ENCODE results near the gene HOXB2.

The HOXB2 gene

DNA sequence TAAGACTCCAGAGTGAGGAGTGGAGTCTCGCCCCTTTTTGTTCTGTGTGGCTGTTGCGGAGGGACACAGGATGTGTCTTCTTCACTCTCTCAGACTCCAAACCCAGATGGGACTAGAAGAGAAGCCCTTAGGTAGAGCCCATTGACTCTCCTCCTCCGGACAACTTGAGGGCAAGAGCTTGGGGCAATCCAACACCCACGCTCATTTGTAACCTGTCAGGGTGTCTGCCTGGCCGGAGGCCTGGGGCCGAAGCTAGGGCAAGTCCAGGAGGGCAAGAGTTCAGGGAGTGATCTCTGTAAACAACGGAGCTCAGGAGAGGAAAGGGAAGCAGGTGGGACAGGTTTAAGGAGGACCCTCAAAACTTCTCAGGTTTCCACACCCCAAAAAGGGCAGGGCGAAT lies 12.6 kb downstream of the HOXB2 start:
- Mint-ChIP-seq H3K4me1 (ENCODE audit: low read depth) (peaks cover 2% of the 10 kb centered on the region), H3K9me3 (ENCODE audit: low read depth) (no peaks in the 10 kb centered on the region), H3K4me3 (no peak overlapping the region), H3K36me3 (no peaks in the 10 kb centered on the region), H3K27ac (no peak overlapping the region), H3K27me3 (no peaks in the 10 kb centered on the region)

DNA sequence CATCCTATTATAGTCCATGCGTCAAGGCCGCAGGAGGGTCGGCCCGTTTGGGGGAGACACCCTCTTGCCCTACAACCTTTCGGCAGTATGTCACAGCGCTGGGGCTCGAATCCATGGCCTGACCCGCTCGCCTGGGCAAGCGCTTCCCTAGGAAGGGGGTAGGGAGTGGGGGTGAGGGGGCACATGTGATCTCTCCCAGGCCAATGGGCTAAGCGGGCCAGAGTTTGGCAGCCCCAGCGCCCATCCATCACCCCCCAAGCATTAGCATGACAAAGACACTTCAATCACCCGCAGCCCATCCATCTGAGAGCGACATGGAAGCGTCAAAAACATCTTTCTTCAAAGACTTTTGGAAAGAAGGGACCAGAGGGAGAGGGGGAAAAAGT lies 14.0 kb downstream of the HOXB2 start, which contains the start of gene HOXB1:
HOXB1 (minus strand) TSS at position 125 of the 386 bp plus-strand sequence; CDS start at position 18, 107 bp downstream.
- Mint-ChIP-seq H3K27me3 (peaks cover 6% of the 10 kb centered on the region), H3K36me3 (no peaks in the 10 kb centered on the region), H3K27ac (no peak within 1 kb of the TSS), H3K4me3 (no peak within 1 kb of the TSS), H3K4me1 (ENCODE audit: low read depth) (peaks cover 6% of the 10 kb centered on the region), H3K9me3 (ENCODE audit: low read depth) (no peaks in the 10 kb centered on the region)

DNA sequence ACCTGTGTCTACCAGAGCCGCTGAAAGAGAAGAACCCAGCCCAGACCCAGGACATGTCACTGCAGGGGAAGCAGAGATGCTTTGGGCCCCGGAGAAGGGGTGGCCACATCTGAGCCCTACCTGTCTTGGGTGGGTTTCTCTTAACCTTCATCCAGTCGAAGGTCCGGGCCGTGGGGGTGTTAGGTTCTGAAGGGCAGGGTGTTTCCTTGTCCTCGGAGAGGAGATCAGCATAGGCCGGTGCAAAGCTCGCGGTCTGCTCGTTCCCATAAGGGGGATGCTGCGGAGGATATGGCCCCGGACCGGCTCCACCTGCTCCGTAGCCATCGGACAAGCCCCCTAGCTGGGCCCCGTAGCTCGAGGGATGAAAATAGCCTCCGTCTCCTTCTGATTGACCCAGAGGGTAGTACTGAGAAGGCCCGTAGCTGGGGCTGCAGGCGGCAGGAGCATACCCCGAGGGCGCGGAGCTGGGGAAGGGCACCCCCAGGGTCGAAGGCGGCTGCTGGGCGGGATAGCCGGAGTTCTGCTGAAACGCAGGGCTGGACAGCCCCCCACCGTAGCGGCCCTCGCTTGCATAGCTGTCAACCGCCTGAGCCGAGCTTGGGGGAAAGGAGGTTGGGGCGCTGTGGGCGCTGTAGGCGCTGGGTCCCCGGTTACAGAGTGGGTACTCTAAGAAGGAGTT lies 14.6 kb downstream of the HOXB2 start:
- no peak overlapping the region for H3K4me3 Mint-ChIP-seq
- no peaks in the 10 kb centered on the region for H3K36me3 Mint-ChIP-seq
- no peak overlapping the region for H3K27ac Mint-ChIP-seq
- H3K9me3 Mint-ChIP-seq (ENCODE audit: low read depth) = no peaks in the 10 kb centered on the region
- peaks cover 6% of the 10 kb centered on the region for H3K4me1 Mint-ChIP-seq (ENCODE audit: low read depth)
- H3K27me3 Mint-ChIP-seq = peaks cover 8% of the 10 kb centered on the region

DNA sequence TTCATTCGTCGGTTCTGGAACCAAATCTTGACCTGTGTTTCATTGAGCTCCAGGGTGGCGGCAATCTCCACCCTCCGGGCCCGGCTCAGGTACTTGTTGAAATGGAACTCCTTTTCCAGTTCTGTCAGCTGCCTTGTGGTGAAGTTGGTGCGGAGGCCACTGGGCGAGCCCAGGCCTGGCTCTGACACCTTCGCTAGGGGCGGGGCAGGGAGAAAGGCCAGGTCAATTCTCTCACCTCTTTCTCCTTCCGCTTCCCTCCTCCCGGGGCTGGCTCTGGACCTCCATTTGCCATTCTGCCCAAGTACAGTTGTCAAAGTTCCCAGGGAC lies 15.3 kb downstream of the HOXB2 start:
- H3K27me3 Mint-ChIP-seq = peaks cover 11% of the 10 kb centered on the region
- peaks cover 6% of the 10 kb centered on the region for H3K4me1 Mint-ChIP-seq (ENCODE audit: low read depth)
- H3K9me3 Mint-ChIP-seq (ENCODE audit: low read depth) = no peaks in the 10 kb centered on the region
- no peak overlapping the region for H3K4me3 Mint-ChIP-seq
- no peaks in the 10 kb centered on the region for H3K36me3 Mint-ChIP-seq
- H3K27ac Mint-ChIP-seq = no peak overlapping the region

DNA sequence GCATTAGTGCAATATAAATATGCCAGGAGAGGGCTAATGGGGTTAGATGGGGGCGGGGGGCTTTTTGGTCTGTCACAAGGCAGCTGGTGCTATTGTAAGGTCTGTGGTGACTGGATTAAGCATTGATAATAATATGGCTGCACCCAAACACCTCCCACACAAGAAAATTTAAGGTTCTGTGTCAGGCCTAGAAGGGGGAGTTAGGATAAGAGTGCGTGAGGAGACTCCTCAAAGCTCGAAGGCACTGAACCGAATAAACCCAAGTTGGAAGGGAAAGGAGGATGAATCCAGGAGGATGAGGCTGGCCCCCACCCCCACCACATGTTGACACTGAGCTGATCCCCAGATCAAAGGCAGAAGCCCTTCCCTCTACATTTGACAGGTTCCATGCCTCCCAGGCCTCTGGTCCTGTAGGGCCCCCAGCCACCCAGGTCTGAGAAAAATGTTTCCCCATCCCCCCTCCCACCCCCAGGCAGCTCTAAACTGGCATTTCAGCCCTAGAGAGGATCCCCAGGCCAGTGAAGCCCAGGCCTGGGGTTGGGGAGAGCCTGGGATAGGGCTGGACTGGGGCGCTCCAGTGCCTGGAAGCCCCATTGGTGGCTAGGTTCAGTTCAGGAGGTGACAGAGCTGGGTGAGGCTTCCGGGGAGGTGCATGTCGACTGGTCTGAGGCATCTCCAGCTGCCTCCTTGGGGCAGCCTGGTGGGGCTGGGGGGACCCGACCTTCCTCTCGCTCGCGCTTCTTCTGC lies 15.8 kb downstream of the HOXB2 start:
- Mint-ChIP-seq H3K36me3 (no peaks in the 10 kb centered on the region), H3K4me3 (no peak overlapping the region), H3K27me3 (peaks cover 13% of the 10 kb centered on the region)

DNA sequence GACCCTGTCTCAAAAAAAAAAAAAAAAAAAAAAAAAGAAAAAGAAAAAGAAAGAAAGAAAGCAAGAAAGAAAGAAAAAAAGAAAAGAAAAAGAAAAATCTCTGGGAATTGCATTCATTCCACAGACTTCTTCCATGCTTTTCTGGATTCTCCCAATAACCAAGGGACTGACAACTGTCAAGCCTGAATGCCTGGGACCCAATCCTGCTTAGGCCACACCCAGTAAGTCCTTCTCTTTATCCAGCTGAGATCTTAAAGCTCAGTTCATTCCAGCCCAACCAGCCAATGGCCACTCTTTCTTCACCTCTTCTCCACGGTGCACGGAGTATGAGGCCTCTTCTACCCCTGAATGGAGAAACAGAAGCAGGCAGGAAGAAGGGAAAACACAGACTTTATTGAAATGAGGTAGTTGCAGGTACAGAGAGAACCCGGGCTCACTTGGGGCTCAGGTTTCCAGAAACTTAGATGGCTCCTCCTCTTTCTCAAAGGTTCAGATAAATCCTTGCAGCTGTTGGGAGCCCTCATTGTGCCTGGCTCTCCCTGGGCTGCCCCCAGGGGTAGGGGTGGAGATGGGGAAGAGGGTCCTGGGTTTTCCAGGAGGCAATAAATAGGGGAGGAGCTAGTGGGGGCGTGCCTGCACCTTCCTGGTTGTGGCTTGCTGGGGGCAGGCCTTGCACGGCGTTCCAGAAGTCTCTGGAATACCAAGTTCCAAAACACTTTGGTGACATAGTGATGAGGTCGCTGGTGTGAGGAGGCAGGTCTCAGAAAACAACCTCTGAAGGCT lies 16.6 kb downstream of the HOXB2 start:
- H3K27ac Mint-ChIP-seq = no peak overlapping the region
- H3K27me3 Mint-ChIP-seq = peaks cover 17% of the 10 kb centered on the region
- peaks cover 6% of the 10 kb centered on the region for H3K4me1 Mint-ChIP-seq (ENCODE audit: low read depth)
- no peaks in the 10 kb centered on the region for H3K36me3 Mint-ChIP-seq
- no peak overlapping the region for H3K4me3 Mint-ChIP-seq
- H3K9me3 Mint-ChIP-seq (ENCODE audit: low read depth) = no peaks in the 10 kb centered on the region

More for the DNA sequence above, 15.8 kb downstream of the HOXB2 start:
- Mint-ChIP-seq H3K27ac (no peak overlapping the region), H3K9me3 (ENCODE audit: low read depth) (no peaks in the 10 kb centered on the region), H3K4me1 (ENCODE audit: low read depth) (peaks cover 6% of the 10 kb centered on the region)

DNA sequence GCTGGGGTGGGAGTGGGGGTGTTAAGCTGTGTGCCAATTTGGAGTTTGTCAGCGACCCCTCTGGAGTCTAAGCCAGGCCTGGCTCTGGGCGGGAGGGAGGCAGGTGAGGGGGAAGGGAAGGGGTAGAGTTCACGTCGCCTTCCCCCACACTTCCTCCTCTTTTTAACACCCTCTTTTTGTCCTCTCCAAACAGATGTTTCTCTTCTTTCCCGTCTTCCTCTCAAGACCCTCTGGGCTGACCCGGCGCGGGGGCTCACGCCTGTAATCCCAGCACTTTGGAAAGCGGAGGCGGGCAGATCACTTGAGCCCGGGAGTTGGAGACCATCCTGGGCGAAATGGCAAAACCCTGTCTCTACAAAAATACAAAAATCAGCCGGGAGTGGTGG lies 17.4 kb downstream of the HOXB2 start:
- Mint-ChIP-seq H3K27me3 (peaks cover 23% of the 10 kb centered on the region), H3K9me3 (ENCODE audit: low read depth) (no peaks in the 10 kb centered on the region), H3K27ac (no peak overlapping the region), H3K4me1 (ENCODE audit: low read depth) (peaks cover 6% of the 10 kb centered on the region), H3K36me3 (no peaks in the 10 kb centered on the region), H3K4me3 (peak overlapping the region; percentile 70)

DNA sequence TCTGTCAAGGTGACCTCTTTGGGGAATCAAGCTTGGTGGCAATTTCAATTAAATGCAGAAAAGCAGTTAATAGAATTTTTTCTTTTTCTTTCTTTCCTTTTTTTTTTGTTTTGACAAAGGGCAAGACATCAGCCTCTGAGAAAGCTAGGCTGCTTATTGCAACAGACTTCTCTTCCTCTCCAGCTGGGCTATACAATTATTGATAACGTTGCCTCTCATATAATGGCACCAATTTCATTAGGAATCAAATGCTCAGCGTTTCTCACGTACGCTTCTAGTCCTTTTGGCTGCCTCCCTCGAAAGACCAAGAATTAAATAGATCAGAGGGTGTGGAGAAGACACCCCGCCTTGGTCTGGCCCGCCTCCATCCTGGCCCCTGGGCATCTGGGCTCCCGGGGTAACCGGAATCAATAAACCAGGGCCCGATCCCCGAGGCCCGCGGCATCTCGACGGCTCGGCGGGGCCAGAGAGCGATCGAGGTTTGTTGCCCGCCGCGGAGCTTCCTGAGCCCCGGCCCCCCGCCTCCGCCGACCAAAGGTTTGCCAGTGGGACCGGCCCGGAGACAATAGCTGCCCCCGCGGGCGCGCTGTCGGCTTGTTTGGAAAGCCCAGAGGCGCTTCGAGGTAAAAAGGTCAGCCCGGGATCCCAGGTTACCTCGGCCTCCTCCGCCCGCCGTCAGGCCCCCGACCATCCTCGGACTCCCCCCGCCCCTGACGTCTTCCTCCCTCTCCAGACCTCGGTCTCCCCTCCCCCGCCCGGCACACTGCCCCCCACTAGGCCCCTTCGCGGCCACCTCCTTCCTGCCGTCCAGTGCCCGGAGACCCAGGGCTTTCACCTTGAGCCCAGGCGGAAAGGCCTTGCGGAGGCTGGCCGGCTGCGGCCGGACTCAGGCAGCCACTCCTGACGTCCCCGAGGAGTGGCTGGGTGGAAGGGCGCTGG lies 18.0 kb downstream of the HOXB2 start:
- Mint-ChIP-seq H3K4me1 (ENCODE audit: low read depth) (peaks cover 6% of the 10 kb centered on the region), H3K27me3 (peaks cover 25% of the 10 kb centered on the region), H3K27ac (no peak overlapping the region), H3K36me3 (no peaks in the 10 kb centered on the region), H3K4me3 (peak overlapping the region; percentile 30), H3K9me3 (ENCODE audit: low read depth) (no peaks in the 10 kb centered on the region)

DNA sequence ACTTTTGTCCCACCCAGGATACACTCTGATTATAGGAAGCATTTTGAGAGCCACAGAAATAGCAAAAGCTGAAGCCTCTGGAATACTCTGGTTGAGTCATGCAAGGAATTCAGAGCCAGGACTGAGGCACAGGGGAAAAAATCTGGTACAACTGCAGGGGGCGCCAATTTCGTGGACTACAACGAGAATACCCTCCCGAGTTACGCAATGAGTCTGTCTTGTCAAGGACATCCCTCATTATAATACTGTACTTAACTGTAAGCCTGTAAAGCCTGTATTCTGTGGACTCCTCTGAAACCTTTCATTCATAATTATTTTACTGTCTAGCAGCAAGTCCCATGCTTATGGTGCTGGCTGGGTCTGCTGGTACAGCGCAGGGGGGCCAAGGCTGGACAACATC lies 21.9 kb downstream of the HOXB2 start:
- Mint-ChIP-seq H3K4me1 (ENCODE audit: low read depth) (peaks cover 6% of the 10 kb centered on the region), H3K36me3 (no peaks in the 10 kb centered on the region), H3K9me3 (ENCODE audit: low read depth) (no peaks in the 10 kb centered on the region), H3K27me3 (peaks cover 28% of the 10 kb centered on the region), H3K4me3 (no peak overlapping the region), H3K27ac (no peak overlapping the region)

DNA sequence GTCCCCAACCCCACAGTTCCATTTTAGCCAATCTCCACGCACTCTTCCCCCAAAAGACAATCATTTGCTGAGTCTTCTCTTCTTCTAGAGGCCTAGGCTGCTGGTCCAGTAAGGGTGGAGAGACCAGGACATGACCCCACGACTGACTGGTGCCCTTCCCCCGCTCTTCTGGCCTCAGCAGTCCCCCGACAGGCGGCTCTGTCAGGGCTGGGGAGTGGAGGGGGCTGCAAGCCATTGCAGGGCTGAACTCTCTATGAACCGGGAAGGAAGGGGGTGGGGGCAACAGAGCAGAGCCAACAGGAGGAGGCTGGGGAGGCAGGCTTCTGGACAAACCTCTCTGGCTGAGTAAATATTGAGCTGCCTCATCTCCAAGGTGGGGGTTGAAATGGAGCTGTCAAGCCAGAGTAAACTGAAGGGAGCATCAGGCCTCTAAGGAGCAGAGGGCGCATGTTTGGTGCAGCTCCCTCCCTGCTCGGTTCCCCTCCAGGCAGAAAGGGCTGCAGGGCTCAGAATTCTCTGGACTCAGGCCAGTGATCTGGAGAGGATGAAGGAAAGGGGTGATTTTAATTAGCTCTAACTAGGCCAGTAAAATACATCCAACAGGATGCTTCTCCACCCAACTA lies 22.8 kb downstream of the HOXB2 start:
- Mint-ChIP-seq H3K4me3 (no peak overlapping the region), H3K9me3 (ENCODE audit: low read depth) (no peaks in the 10 kb centered on the region), H3K36me3 (no peaks in the 10 kb centered on the region), H3K4me1 (ENCODE audit: low read depth) (peaks cover 4% of the 10 kb centered on the region), H3K27me3 (peaks cover 30% of the 10 kb centered on the region), H3K27ac (no peak overlapping the region)

DNA sequence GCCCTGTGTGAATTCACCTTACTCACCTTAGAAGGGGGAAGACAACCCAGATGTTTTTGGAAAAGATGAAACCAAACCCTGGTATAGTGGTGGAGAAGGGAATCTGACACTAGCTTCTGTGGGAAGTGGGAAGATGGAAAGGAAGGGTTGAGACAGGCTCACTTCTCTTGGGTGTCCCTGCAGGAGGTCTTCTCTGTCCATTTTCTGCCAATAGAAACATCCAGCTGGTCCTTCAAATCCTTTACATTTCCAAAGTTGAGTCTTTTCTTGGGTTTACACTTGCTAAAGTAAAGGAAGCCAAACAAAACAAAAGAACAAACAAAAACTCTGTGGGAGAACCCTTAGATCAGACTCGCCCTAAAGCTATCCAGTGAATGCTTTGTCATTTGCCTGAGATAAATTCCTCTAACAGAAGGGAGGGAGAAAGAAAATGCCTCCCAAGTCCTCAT lies 24.3 kb downstream of the HOXB2 start:
- Mint-ChIP-seq H3K27ac (no peak overlapping the region), H3K36me3 (no peaks in the 10 kb centered on the region), H3K4me1 (ENCODE audit: low read depth) (no peaks in the 10 kb centered on the region), H3K27me3 (peaks cover 23% of the 10 kb centered on the region), H3K4me3 (no peak overlapping the region), H3K9me3 (ENCODE audit: low read depth) (no peaks in the 10 kb centered on the region)

DNA sequence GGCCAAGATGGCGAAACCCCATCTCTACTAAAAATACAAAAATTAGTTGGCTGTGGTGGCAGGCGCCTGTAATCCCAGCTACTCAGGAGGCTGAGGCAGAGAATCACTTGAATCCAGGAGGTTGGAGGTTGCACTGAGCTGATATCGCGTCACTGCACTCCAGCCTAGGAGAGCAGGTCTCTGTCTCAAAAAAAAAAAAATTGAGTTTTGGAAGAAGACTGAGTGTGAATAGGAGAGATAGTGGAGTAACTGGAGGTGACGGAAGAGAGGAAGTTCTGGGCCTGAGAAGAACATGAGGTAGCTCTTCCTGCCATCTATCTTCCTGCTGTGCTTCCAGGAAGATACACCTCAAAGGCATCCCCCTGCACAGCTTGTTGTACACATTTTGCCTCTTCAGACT lies 25.5 kb downstream of the HOXB2 start:
- H3K27me3 Mint-ChIP-seq = peaks cover 28% of the 10 kb centered on the region
- no peak overlapping the region for H3K4me3 Mint-ChIP-seq

DNA sequence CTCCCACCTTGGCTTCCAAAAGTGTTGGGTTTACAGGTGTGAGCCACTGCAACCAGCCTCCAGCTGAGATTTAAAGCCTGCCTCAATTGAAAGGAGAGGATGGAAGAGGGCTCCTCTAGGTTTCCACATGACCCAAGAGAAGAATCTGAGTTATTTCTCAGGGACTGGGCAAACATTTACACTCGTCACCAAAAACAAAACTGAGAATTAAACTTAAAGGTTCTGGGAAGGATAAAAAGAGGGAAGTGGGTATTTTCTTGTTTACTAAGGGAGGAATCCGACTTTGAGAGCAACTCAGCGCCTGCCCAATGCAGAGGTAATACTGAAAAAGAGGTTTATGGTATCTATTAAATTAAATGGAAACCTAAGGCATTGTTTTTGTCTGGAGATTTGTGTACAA lies 27.4 kb downstream of the HOXB2 start:
- peaks cover 10% of the 10 kb centered on the region for H3K4me1 Mint-ChIP-seq (ENCODE audit: low read depth)
- no peaks in the 10 kb centered on the region for H3K9me3 Mint-ChIP-seq (ENCODE audit: low read depth)
- H3K27me3 Mint-ChIP-seq = peaks cover 18% of the 10 kb centered on the region
- H3K4me3 Mint-ChIP-seq = no peak overlapping the region
- no peak overlapping the region for H3K27ac Mint-ChIP-seq
- peaks cover 2% of the 10 kb centered on the region for H3K36me3 Mint-ChIP-seq

More for the DNA sequence above, 25.5 kb downstream of the HOXB2 start:
- no peak overlapping the region for H3K27ac Mint-ChIP-seq
- peaks cover 1% of the 10 kb centered on the region for H3K4me1 Mint-ChIP-seq (ENCODE audit: low read depth)
- no peaks in the 10 kb centered on the region for H3K9me3 Mint-ChIP-seq (ENCODE audit: low read depth)
- H3K36me3 Mint-ChIP-seq = no peaks in the 10 kb centered on the region

Data from activated naive CD8-positive, alpha-beta T cell (primary cell).